GM21528 (cell line): Measurements from ENCODE around the gene FRMD1.
"Not testable (repeated sequence)": the region's sequence is repeated elsewhere in the genome, so short reads cannot be mapped to it uniquely, and the experiment has no call there.

Experiments
- ATAC-seq: cut with Tn5 transposase; IDR thresholded peaks from one replicate; pipeline ENCODE4 v1.9.1; 2021; ENCODE audit warnings: mild to moderate bottlenecking, moderate library complexity; ENCODE audit not compliant: unreplicated experiment, low FRiP score

The FRMD1 gene

GRCh38 chr6:168081858-168082546 is 3.0 kb upstream of the FRMD1 start:
- ATAC-seq, result no peak

GRCh38 chr6:168080393-168081077 is 1.5 kb upstream of the FRMD1 start:
- ATAC-seq, result no peak

- ATAC-seq, result no peak
These were observed 653 bp downstream of the FRMD1 start for GRCh38 chr6:168078175-168078942.

DNA sequence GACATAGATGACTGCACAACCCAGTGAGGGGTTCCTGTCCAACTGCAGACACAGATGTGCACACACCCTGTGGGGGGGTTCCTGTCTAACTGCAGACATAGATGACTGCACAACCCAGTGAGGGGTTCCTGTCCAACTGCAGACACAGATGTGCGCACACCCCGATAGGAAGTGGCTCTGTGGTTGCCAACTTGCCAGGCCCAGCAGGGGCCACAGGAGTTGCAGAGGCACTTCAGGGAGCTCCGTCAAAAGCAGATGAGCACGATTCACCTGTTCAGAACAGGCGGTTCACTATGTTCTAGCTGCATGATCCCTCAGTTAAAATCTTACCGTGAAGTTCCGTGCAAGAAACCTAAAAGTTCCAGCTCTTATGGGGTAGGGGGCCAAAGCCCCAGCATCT is 1.6 kb downstream of the FRMD1 start:
- not testable (repeated sequence) for ATAC-seq

DNA sequence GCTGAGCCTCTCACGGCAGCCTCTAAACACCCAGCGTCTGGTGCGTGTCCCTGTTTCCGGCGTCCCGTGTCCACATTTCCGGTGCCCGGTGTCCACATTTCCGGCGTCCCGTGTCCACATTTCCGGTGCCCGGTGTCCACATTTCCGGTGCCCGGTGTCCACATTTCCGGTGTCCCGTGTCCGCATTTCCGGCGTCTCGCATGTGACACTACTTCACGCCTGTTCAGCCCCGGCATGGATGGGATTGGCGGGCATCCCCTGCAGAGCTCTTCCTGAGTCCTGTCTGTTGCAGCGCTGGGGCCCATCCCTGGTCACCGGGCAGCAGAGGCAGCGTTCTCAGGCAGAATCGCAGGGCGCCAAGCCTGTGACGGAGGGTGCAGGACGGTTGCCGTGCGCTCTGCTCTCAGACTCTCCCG is 3.2 kb downstream of the FRMD1 start:
- ATAC-seq, result no peak

DNA sequence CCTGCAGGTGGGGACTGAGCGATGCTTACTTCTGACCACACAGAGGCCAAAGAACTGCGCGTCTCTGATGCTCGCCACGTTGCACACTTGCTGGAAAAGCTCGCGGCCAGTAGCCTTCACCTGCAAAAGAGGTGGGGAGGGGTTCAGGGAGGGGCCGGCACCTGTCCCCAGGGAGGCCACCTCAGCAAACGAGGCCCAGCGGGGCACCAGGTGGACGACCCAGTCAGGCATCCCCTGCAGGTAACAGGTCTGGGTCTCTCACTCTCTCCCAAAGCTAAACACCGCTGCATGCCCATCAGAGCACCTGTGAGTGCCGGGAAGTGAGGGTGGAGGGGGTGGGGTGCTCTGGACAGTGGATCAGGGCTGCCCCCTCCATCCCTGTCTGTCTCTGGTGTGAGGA is 3.8 kb downstream of the FRMD1 start:
- ATAC-seq, result no peak

DNA sequence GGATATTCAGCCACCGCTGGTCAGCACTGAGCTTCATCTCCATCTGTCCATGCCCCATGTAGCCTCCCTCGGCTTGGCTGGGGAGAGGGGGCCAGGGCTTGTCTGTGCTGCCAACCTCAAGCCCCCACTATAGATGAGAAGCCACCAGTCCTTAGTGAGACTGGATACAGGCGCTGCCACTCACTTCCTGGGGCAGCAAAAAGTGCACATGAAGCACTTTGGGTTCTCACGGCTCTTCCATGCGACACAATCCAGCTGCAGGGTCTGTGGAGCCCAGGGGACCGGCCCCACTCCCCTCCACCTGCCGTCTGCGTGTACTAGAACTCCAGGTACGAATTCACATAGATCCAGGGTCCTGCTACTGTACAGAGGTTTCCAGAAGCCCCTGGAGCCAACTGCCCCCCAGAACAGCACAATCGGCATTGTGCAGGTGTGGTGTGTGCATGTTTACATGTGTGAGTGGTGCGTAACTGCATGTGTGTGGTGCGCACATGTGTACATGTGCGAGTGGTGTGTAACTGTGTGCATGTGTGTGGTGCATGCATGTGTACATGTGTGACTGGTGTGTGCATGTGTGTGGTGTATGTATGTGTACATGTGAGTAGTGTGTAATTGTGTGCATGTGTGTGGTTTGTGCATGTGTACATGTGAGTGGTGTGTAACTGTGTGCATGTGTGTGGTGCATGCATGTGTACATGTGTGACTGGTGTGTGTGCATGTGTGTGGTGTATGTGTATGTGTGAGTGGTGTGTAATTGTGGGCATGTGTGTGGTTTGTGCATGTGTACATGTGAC is 4.9 kb downstream of the FRMD1 start:
- no peak for ATAC-seq

DNA sequence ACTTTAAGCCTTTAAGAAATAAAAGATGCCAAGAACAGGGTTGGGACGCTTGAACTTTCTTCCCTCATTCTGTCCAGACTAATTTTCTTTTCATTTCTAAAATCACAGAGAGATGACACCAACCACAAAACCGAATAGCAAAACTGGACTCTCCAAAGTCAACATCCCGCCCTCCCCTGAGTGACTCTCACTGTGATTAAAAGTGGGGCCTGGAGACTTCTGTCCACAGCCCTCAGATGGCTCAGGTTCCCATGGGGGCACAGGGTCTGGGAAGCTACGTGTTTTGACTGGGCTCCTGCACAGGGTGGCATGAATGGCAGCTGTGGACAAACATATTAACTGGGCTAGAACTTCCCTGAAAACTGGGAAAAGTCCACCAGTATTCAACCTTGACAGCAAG is 6.3 kb downstream of the FRMD1 start:
- no peak for ATAC-seq

- ATAC-seq, result no peak
These were observed 6.8 kb downstream of the FRMD1 start for GRCh38 chr6:168072261-168072660.

- no peak for ATAC-seq
These were observed 7.4 kb downstream of the FRMD1 start for GRCh38 chr6:168071620-168072019.

DNA sequence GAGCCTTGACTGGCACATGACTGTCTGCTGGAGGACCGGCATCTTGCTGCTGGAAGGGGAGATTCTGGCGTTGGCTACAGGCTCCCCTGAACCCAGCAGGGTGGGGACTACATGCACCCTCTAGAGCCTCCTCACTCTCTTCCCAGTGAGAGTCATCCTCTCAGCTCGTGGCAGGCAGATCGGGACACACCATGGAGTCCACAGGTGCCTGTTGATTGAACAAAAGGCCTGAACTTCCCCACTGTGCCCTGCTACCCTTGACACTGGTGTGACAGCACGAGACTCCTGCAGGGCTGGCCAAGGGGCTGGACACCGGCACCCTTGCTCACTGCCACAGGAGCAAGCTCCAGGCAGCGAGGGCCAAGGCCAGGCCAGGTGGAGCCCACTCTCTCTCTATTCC is 8.2 kb downstream of the FRMD1 start:
- ATAC-seq, result no peak

- ATAC-seq, result no peak
These were observed 11.8 kb downstream of the FRMD1 start for GRCh38 chr6:168067081-168067759.

DNA sequence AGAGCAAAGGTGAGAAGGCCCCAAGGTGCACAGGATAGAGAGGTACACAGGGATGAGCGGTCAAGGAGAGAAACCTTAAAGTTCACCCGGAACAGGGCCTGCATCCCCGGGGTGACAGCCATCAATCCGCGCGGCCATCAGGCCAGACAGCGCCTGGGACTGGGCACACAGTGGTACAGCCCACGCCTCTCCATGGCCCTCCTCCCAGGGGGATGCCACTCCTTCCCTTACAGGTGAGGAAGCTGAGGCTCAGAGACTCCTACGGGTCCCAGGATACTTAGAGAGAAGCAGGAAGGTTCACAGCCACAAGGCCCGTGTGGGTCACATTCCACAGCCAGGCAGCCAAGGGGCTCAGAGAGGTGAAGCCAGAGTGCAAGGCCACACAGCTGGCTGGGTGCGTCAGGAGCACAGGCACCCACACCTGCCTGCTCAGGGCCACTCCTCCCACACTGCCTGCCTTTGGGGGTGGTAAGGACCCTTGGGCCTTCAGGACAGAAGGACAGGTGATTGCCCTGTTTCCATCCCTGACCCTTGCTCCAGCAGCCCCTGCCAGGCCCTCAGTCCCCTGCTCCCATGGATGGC is 14.7 kb downstream of the FRMD1 start:
- ATAC-seq, result no peak

DNA sequence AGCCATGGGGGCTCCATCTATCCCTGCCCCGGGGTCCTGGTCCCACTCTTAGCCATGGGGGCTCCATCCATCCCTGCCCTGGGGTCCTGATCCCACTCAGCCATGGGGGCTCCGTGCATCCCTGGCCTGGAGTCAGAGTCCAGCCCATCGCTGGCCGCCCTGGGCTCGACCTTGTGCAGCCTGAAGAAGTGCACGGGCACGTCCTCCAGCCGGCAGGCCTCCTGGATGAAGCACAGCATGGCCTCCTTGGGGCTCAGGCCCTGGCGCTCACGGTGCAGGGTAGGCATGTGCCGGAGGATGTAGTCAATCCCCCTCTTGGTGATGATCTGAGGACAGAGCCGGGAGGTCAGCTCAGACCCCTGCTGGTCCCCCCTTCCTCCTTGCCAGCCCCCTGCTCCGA is 15.6 kb downstream of the FRMD1 start:
- no peak for ATAC-seq

DNA sequence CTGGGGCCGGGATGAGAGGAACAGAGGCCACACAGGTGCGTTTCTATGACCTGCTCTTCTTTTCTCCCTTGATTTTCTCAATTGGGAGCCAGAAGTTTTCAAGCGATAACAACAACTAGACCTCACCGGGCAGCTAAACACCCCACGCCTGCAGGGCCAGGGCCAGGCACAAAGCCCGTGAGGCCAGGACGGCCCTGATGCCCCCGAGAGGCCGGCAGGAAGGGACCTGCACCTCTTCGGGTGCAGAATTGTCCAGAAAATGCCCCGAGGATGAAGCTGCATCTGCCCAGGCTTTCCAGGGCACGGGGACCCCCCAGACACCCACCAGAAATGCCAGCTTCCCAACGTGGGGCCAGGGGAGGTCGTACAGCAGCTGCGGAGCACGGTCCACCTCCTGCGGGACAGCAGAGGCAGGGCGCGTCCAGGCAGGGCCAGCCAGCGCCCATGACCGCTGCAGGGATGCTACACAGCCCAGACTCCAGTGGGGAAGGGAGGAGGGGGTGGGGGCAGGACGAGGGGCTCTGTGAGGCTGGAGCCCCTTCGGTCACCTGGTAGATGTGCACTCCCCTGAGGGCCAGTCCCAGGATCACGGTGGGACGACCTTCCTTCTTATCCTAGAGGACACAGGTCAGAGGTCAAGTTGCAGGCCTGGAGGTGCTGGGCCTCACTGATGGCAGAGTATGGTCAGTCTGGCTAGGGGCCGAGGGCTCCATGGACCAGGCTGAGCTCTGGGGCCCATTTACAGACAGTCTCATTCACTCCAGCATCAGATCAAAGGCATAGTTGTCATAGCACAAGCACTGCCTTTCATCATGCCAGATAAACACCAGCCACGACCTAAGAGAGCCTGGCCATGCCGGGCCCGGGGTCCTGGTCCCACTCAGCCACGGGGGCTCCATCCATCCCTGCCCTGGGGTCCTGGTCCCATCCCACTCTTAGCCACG is 16.4 kb downstream of the FRMD1 start:
- no peak for ATAC-seq

DNA sequence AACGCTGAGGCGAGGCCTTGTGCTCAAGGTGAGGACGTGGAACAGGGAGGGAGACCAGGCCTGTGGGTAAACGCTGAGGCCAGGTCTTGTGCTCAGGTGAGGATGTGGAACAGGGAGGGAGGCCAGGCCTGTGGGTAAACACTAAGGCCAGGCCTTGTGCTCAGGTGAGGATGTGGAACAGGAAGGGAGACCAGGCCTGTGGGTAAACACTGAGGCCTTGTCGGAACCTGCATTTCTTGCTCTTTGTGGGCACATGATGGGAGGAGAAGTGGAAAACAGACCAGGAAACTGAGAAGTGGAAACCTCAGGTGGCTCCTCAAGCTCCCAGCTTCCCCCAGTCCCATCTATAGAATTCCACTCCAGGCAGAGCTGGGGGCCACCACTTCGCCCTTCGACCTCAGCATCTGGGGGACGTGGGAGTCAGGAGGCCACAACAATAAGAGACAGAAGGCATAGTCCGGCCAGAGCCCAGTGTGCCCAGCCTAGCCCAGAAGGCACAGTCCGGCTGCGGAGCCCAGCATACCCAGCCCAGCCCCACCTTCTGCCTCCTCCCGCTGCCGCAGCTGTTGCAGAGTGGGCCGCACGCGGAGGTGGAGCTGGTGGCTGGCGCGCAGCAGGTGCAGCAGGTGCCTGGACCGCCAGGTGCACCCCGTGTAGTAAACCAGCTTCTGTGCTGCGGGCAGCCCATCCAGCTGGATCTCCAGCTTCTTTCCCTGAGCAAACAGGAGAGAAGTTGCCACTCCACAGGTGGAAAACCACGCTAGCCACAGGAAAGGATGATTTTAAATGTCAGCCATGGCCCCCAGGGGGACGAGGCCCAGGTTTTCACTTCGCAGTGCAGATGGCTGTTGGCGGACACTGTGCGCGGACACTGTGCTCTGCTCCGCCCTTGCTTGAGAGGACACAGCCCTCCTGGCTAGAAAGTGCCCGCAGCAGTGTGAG is 17.5 kb downstream of the FRMD1 start:
- ATAC-seq, result no peak

- ATAC-seq, result no peak
These were observed 18.5 kb downstream of the FRMD1 start for GRCh38 chr6:168060521-168060931.
